ENCODE measurements around the gene SLC38A10. TPM values are rescaled to one million over a fixed set of nuclear protein-coding genes. Genes with fewer than 3 reads are reported as not detected.

The SLC38A10 gene
- total and polyA plus RNA-seq, 2 of the 4 experiments (the other 2 are of a cell fraction) = 12.7 to 46.7 TPM

- H4K5ac ChIP-seq (ENCODE audit: low read depth, low read length) = no peak overlapping the region
- no peak overlapping the region for H2BK15ac ChIP-seq (ENCODE audit: low read depth, low read length)
- H3K9ac ChIP-seq (ENCODE audit: low read depth, low read length) = no peak overlapping the region
- no peaks in the 10 kb centered on the region for H3K27me3 ChIP-seq (ENCODE audit: control insufficient read depth, insufficient read depth, low read length)
- no peak overlapping the region for H3K27ac ChIP-seq (ENCODE audit: insufficient read depth, low read length)
- 84% methylated on average over 4 of the region's 32 CpGs; no CpG with 5 or more reads in 1 of the 2 experiments for WGBS, 2 experiments (ENCODE audit: extremely low coverage in 2 of 2, insufficient read length in 1 of 2)
- peak overlapping the region; percentile 61 for H2AK9ac ChIP-seq (replicated peaks; ENCODE audit: low read depth, low read length, poor library complexity)
- ATAC-seq (ENCODE audit: low read depth) (no peak), DNase-seq (no peak)
- H3K56ac ChIP-seq (ENCODE audit: extremely low read depth, insufficient read depth, low read length) = no peak overlapping the region
- H3K14ac ChIP-seq (replicated peaks; ENCODE audit: low read depth, low read length) = no peak overlapping the region
- no peak overlapping the region for H3K4me2 ChIP-seq (ENCODE audit: low read depth, low read length)
- intact Hi-C loops (cut with micrococcal nuclease) = no loop called here
- peaks cover 8% of the 10 kb centered on the region; the same call in 1 of the 2 replicates for H3K9me1 ChIP-seq (ENCODE audit: insufficient read depth, low read length)
- in situ Hi-C loops (cut with MboI; ENCODE audit: low sequenced_read_pairs) = no loop called here
- no peak overlapping the region for H2BK120ac ChIP-seq (ENCODE audit: low read depth, low read length)
- no peak overlapping the region for H3K23ac ChIP-seq (ENCODE audit: low read depth, low read length)
- ChIA-PET POLR2A (ENCODE audit: unreplicated experiment) (no interaction called here), CTCF (no interaction called here)
- H2BK20ac ChIP-seq (ENCODE audit: low read depth, low read length) = no peak overlapping the region
- no peak overlapping the region for H2AFZ ChIP-seq (replicated peaks; ENCODE audit: low read length, poor library complexity)
- peaks cover 35% of the 10 kb centered on the region for H4K20me1 ChIP-seq (ENCODE audit: insufficient read depth, low read length)
- no peak overlapping the region; the same call in 1 of the 2 replicates for H2AK5ac ChIP-seq (ENCODE audit: low read depth, low read length)
- no peak overlapping the region for H2BK5ac ChIP-seq (ENCODE audit: low read depth, low read length, poor library complexity, severe bottlenecking)
- no peak overlapping the region for H3K4me3 ChIP-seq (ENCODE audit: insufficient read depth, low read depth, low read length)
- peaks cover 30 to 66% of the 10 kb centered on the region in 2 experiments for H3K79me1 ChIP-seq (ENCODE audit: low read depth in 1 of 2, low read length in 2 of 2)
- dilution Hi-C loops (cut with HindIII; ENCODE audit: low sequenced_read_pairs, unreplicated experiment) = no loop called here
- TF ChIP-seq USF2 (IDR thresholded peaks at IDR 0.05; ENCODE audit: low read depth, low read length) = no peak
- no peak for TF ChIP-seq CHD1 (IDR thresholded peaks at IDR 0.05; ENCODE audit: low read depth, low read length)
- no peak for TF ChIP-seq BHLHE40 (IDR thresholded peaks at IDR 0.05; ENCODE audit: low read depth, low read length)
- no peak for TF ChIP-seq MAZ (IDR thresholded peaks at IDR 0.05; ENCODE audit: borderline replicate concordance, low read depth, low read length)
- BruUV-seq (replicated peaks) = no TSS peak
- peaks cover 17% of the 10 kb centered on the region for H3K36me3 ChIP-seq (ENCODE audit: control insufficient read depth, insufficient read depth, low read length)
- peaks cover 12% of the 10 kb centered on the region for H3K4me1 ChIP-seq (ENCODE audit: control insufficient read depth, insufficient read depth, low read length)
- H3K9me3 ChIP-seq (ENCODE audit: control insufficient read depth, insufficient read depth, low read length) = no peaks in the 10 kb centered on the region
- no peak overlapping the region for H4K8ac ChIP-seq (ENCODE audit: low read depth in 2 of 2, low read length in 2 of 2)
- no peak overlapping the region for H3K18ac ChIP-seq (ENCODE audit: low read depth, low read length)
- no peak overlapping the region for H3K4ac ChIP-seq (ENCODE audit: low read depth, low read length)
- H4K91ac ChIP-seq (ENCODE audit: insufficient read depth, low read depth, low read length) = no peak overlapping the region
Observed at GRCh38 chr17:81235822-81236740, 59.0 kb downstream of the SLC38A10 start.

Data from IMR-90 (cell line).